GM19463 (cell line): ENCODE data around the gene DDHD1.
A peak's percentile ranks its signal among the peaks of the same experiment; 100 is the strongest.
"Not testable (repeated sequence)": the region's sequence is repeated elsewhere in the genome, so short reads cannot be mapped to it uniquely, and the experiment has no call there.

Source experiments
- ATAC-seq: cut with Tn5 transposase; IDR thresholded peaks from one replicate; pipeline ENCODE4 v1.9.1; 2021; ENCODE audit warnings: mild to moderate bottlenecking, moderate library complexity; ENCODE audit not compliant: unreplicated experiment

Gene DDHD1

DNA sequence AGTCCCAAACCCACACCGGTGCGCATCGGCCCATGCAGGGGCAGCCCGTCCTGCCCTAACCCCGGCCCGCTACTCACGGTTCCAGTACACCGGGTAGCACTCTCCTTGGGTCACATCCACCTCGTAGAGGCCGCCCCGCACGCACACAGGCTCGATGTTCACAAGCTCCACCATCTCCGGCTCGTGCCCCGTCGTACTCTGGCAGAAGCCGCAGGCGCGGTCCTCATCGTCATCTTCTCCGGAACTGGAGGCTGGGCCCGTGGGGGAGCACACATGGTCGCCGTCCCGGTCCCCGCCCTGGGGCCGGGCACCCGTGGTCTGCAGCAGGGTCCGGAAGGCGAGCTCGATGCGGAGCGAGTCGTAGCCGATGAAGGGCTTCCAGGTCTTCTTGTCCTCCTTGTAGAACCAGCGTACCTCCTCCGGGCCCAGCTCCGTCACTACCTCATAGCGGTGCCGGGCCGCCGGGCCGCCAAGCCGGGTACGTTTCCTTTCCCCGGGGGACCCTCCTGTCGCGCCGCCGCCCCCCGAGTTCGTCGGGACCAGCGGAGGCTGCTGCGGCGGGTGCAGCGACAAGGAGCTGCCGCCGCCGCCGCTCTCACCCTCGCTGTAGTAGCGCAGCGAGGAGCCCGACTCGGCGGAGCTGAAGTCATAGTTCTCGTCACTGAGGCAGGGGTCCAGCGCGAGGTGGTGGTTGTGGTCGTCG is 788 bp downstream of the DDHD1 start:
- peak; percentile 21 for ATAC-seq

DNA sequence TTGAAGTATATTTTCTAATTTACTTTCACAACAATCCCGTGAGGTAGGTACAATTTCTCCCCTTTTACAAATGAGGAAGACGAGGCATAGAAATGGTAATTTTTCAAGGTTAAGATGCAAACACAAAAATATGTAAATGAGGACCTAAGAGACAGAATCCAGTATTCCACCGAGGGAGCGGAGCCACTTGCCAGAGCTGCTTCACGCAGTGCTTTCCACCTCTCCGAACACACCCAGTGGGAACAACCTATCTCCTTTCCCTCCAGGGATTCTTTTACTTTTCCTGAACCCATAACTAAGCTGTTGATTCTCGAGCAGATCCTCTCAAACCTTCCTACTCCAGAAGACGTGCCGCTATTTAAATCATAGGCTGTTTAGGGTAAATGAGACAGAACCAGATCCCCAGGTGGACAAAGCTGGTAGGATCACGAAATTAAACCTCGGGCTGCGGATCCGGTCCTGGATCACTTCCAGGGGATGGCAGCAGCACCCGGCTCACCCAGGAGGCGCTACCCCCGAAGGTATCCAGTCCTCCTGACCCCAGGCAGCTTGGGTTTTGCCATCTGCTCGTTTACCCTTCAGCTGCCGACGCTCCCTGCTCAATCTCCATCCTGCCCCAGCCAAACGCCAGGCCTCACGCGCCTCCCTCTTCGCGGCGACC is 1.5 kb downstream of the DDHD1 start:
- ATAC-seq = no peak

DNA sequence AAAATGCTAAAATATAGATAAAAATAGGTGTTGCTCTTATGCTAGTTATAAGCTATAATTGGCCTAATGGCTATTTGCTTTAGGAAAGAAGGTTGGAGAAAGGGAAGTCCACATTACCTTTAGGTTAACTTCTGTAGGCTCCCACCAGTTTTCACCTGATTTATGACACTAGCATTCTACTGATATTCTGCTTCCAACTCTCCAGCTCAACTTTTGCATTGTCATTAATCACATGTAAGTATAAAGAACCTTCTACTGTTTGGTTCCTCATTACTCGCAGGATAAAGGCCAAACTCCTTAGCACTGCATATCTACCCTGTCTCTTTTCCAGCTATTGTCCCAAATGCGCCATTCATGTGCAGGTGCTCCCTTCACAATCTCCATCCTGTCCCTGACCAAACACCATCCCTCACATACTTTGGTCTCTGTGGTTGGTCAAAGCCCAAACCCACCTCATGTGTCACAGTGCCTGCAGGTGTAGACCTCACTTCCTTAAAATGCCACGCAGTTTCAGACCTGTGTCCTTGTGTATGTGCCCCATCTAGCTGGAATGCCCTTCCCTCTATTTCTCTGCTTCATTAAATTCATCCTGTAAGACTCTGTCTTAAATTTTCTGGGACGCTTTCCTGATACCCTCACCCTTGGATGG is 3.3 kb downstream of the DDHD1 start:
- no peak for ATAC-seq

DNA sequence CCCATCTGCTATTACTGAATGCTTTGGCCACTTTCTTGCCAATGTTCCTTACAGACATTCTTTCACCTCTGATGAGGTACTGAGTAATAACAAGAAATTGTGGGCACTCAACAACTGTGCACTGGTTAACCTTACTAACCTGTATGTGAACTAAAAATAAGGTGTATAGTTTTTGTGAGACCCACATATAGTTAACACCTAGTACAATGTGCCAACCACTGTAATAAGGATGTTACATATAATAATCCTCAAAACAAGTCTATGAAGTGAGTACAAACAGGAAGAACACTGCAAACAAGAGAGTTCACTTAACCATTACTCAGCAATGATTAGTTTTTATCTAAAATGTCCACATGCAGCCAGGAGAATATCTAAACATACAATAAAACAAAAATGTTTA is 4.5 kb downstream of the DDHD1 start:
- no peak for ATAC-seq

DNA sequence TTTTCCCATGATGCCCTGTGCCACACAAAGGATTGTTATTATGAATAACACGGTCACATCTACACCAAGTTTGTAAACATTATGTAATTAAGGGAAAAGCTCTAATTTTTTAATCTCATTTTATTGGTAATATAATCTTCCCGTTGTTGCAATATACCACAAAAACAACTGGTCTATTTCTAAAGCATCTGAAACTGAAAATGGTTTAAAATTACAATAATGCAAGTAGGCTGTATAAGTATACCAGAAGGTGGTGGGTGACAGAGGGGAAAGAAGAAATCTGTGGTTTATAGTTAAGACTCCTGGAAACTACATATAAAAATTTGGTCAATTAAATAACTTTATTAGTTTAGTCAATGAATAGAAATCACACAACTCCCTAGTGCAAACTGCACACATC is 5.2 kb downstream of the DDHD1 start:
- no peak for ATAC-seq

DNA sequence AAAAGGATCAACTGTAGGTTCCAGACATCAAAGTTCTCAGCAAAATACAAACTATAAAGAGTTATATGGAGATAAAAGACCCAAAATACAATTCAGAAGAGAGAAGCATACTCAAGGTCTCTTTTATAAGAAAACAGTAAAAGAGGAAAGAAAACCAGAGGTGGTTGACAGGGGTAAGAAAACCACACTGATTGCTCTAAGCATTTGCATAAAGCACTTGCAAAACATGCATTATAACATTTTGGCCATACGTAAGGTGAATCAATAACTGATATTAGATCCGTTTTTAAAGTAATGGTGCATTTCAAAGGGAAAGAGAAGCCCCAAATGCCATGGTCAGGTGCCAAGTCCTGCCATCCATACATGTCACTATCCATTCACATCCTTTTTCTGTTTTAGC is 5.9 kb downstream of the DDHD1 start:
- peak; percentile 28 for ATAC-seq

DNA sequence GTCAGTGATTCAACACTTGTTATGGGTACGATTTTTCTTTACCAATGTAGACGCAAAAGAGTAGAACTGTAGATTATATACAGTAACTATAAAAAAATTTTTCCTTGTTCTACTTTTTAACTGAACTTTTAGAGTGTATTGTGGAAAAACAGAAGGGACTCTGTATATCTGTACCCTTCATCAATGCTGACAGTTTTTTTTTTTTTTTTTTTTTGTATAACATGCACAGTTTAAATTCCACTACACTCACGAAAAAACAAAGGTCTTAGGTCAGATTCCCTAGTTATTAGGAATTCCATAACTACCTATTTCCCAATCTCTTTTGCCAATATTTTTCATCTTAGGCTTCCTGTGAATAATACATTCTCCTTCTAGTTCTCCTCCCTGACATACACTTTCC is 6.4 kb downstream of the DDHD1 start:
- no peak for ATAC-seq

DNA sequence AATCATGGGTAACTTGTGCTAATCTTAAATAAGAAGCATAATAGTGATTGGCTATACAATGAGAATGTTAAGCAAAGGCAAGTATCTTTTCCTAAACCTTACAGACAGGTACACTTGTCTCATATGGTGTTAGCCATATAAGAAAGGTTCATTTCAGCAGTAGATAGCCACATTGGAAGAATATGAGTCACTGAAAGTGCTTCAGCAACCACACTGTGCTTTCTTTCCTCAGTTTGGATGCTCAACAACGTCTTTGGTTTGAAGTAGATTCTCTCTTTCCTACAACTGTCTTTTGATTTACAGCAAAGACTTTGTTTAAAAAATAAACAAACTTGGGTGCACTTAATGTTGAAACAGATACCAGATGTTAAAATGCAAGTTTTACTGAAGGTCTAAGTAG is 8.9 kb downstream of the DDHD1 start:
- peak; percentile 66 for ATAC-seq

DNA sequence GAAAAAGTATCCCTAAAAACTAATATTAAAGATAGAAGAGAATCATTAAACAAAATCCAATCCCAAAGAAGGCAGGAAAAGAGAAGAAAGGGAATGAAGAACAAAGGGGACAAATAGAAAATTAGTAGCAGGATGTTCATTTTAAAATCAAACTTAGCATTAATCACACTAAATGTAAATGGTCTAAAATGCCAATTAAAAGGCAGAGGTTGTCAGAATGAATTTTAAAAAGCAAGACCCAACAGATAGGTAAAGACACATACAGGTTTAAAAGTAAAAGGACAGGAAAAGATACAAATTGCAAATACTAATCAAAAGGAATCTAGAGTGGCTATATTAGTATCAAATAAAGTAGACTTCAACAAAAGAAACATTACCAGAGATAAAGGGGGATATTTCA is 12.5 kb downstream of the DDHD1 start:
- no peak for ATAC-seq

DNA sequence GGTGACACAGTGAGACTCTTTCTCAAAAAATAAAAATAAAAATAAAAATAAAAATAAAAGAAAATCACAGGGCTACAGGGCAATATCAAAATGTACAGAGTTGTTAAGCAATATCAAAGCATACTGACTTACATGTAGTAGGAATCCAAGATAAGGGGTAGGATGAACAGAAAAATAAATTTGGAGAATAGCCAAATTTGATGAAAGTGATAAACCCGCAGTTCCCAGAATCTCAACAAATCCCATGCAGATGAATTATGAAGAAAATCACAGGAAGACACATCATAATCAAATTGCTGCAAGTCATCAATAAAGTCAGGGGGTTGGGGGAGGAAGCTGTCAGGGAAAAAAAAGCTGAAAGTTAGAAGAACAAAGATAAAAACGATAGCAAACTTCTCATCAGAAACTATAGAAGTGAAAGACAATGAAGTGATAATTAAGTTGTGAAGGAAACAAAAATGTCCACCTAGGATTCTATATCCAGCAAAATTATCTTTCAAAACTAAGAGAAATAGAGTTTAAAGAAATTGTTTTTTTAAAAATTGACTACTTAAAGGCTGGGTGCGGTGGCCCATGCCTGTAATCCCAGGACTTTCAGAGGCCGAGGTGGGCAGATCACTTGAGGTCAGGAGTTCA is 15.4 kb downstream of the DDHD1 start:
- ATAC-seq = no peak

DNA sequence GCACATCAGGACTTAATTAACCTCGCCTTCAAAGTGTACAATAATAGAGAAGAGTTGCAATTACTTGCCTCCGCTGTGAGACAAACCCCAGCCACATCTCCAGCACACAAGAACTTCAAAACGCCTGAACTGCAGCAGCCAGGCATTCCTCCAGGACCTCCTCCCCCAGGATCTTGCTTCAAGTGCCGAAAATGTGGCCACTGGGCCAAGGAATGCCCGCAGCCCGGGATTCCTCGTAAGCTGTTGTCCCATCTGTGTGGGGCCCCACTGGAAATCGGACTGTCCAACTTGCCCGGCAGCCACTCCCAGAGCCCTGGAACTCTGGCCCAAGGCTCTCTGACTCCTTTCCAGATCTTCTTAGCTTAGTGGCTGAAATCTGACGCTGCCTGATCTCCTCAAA is 22.6 kb downstream of the DDHD1 start:
- ATAC-seq = not testable (repeated sequence)

DNA sequence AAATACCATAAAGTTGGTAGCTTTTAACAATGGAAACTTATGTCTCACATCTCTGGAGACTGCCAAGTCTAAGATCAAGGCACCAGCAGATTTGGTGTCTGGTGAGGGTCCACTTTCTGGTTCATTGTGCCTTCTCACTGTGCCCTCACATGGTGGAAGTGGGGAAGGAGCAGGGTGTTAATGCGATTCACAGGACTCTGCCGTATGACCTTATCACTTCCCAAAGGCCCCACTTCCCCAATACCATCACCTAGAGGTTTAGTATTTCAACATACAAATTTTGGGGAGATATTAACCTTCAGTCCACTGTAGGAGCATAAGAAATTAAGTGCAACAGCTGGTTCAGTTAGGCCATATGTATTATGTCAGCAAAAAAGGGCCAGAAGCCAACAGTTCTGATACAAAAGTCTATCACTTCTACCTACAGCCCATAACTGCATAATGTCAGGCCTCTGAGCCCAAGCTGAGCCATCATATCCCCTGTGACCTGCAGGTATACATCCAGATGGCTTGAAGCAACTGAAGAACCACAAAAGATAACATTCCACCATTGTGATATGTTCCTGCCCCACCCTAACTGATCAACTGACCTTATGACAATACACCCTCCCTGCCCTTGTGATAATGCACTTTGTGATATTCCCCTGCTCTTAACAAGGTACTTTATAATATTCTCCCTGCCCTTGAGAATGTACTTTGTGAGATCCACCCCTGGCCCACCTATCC is 24.7 kb downstream of the DDHD1 start:
- ATAC-seq = no peak

DNA sequence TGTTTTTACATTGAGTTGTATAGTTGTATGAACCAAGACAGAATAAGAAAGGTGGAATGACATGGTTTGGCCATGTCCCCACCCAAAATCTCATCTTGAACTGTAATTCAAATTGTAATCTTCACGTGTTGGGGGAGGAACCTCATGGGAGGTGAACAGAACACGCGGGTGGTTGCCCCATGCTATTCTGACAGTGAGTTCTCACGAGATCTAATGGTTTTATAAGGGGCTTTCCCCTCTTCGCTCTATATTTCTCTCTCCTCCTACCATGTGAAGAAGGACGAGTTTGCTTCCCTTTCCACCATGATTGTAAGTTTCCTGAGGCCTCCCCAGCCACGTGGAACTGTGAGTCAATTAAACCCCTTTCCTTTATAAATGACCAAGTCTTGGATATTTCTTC is 25.3 kb downstream of the DDHD1 start:
- ATAC-seq = no peak

DNA sequence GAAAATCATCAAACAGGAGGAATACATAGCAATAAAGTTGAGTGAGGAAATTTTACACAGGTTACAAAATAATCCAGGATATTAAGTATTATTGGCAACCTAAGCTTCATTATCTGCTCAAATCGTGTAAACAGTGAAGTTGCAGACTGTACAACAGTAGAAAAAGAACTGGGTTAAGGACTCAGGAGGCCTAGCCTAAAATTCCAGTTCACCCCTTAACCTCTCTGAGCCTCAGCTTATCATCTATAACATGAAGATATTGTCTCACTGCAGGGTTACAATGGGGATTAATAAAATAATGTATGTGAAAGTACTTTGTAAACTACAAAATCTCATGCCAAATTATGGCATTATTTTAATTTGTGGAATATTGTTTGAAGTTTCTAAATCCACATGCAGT is 26.0 kb downstream of the DDHD1 start:
- ATAC-seq = no peak

DNA sequence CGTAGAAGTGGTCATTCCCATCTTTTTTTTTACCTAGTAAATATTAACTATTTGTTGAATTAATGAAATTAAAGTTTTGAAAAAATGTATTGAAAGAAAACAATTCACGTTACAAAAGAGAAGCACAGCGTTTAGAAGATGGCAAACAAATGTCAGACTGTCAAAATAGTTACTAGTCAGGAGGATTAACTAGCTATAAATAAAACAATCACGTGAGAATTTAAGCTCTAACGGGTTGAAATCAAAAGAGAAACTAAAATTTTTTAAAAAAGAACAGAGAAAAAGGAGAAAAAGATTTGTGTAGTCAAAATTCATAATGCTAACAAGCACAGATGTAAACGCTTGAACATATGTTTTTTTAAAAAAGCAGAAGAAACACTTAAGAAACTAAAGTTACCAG is 26.4 kb downstream of the DDHD1 start:
- no peak for ATAC-seq

DNA sequence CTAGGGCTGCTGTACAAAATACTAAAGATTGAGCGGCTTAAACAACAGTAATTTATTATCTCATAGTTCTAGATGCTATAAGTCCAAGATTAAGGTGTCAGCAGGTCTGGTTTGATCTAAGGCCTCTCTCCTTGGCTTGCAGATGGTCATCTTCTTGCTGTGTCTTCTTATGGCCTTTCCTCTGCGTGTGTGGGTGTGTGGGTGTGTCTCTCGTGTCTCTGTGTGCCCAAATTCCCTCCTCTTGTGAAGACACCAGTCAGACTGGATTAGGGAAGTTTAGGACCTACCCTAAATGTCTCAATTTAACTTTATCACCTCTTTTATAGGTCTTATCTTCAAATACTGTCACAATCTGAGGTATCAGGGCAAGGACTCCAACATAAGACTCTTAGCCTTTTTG is 28.3 kb downstream of the DDHD1 start:
- ATAC-seq = no peak

DNA sequence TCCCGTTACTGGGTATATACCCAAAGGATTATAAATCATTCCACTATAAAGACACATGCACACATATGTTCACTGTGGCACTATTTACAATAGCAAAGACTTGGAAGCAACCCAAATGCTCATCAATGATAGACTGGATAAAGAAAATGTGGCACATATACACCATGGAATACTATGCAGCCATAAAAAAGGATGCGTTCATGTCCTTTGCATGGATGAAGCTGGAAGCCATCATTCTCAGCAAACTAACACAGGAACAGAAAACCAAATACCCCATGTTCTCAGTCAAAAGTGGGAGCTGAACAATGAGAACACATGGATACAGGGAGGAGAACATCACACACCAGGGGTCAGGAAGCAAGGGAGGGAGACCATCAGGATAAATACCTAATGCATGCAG is 31.7 kb downstream of the DDHD1 start:
- ATAC-seq = not testable (repeated sequence)

DNA sequence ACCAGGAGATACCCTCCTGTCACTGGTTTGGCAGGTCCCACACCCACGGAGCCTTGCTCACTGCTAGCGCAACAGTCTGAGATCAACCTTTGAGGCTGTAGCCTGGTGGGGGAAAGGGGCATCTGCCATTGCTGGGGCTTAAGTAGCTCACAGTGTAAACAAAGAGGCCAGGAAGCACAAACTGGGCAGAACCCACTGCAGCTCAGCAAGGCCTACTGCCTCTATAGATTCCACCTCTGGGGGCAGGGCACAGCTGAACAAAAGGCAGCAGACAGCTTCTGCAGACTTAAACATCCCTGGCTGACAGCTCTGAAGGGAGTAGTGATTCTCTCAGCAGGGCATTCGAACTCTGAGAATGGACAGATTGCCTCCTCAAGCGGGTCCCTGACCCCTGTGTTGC is 35.6 kb downstream of the DDHD1 start:
- not testable (repeated sequence) for ATAC-seq

DNA sequence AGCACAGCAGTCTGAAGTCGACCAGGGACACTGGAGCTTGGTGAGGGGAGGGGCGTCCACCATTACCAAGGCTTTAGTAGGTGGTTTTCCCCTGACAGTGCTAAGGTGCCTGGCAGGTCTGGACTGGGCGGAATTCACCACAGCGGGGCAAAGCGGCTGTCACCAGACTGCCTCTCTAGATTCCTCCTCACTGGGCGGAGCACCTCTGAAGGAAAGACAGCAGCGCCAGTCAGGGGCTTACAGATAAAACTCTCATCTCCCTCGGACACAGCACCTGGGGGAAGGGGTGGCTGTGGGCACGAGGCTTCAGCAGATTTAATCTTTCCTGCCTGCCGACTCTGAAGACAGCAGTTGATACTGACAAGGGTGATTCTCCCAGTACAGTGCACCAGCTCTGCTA is 39.1 kb downstream of the DDHD1 start:
- no peak for ATAC-seq

DNA sequence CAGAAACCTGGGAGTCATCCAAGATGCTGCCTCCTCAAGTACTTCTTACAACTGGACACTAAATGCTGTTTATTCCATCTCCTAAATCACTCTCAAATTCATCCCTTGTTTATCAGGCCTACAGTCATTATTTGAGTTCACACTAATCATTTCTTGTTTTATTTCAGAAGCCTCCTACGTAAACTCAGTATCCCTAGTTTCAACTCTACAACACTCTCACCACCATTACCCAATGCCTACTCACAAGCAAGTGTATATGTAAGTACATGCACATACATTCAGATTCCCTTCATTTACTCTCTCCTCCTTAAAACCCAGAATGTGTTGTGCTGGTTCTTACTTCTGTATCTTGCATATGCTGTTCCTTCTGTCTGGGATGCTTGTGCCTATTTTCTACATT is 43.0 kb downstream of the DDHD1 start:
- no peak for ATAC-seq
